Measurements from ENCODE around the gene HRH2.
A peak's percentile ranks its signal among the peaks of the same experiment; 100 is the strongest.

Gene HRH2

DNA sequence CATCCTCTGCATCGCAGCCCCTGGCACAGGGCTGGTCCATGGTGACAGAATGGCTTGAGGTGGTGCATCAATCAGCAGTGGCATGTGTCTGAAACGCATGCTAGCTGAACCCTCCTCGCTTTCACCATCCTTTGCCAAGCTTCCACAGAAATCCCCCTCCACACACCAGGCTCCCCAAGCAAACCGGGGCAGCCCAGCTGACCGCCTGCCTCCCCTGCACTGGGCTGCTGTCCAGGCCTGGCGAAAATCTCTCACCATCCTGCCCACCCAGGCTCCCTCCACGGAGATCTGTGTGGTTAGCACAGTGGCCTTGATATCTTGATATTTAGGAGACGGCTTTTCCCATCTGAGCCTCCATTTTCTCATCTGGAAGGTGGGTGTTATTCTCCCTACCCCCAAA is 905 bp upstream of the HRH2 start:
- H3K27ac ChIP-seq (replicated peaks): no peak overlapping the region
- TF ChIP-seq, protein P1, sequence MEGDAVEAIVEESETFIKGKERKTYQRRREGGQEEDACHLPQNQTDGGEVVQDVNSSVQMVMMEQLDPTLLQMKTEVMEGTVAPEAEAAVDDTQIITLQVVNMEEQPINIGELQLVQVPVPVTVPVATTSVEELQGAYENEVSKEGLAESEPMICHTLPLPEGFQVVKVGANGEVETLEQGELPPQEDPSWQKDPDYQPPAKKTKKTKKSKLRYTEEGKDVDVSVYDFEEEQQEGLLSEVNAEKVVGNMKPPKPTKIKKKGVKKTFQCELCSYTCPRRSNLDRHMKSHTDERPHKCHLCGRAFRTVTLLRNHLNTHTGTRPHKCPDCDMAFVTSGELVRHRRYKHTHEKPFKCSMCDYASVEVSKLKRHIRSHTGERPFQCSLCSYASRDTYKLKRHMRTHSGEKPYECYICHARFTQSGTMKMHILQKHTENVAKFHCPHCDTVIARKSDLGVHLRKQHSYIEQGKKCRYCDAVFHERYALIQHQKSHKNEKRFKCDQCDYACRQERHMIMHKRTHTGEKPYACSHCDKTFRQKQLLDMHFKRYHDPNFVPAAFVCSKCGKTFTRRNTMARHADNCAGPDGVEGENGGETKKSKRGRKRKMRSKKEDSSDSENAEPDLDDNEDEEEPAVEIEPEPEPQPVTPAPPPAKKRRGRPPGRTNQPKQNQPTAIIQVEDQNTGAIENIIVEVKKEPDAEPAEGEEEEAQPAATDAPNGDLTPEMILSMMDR (IDR thresholded peaks at IDR 0.05; ENCODE audit: insufficient read depth, low read length): no peak
- TF ChIP-seq POLR2AphosphoS5 (IDR thresholded peaks at IDR 0.05; ENCODE audit: low read depth) (no peak), GABPA (IDR thresholded peaks at IDR 0.05; ENCODE audit: low read depth) (no peak), SPI1 (IDR thresholded peaks at IDR 0.05; ENCODE audit: borderline replicate concordance, low read depth) (no peak)
- TF ChIP-seq, protein P2, sequence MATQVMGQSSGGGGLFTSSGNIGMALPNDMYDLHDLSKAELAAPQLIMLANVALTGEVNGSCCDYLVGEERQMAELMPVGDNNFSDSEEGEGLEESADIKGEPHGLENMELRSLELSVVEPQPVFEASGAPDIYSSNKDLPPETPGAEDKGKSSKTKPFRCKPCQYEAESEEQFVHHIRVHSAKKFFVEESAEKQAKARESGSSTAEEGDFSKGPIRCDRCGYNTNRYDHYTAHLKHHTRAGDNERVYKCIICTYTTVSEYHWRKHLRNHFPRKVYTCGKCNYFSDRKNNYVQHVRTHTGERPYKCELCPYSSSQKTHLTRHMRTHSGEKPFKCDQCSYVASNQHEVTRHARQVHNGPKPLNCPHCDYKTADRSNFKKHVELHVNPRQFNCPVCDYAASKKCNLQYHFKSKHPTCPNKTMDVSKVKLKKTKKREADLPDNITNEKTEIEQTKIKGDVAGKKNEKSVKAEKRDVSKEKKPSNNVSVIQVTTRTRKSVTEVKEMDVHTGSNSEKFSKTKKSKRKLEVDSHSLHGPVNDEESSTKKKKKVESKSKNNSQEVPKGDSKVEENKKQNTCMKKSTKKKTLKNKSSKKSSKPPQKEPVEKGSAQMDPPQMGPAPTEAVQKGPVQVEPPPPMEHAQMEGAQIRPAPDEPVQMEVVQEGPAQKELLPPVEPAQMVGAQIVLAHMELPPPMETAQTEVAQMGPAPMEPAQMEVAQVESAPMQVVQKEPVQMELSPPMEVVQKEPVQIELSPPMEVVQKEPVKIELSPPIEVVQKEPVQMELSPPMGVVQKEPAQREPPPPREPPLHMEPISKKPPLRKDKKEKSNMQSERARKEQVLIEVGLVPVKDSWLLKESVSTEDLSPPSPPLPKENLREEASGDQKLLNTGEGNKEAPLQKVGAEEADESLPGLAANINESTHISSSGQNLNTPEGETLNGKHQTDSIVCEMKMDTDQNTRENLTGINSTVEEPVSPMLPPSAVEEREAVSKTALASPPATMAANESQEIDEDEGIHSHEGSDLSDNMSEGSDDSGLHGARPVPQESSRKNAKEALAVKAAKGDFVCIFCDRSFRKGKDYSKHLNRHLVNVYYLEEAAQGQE (IDR thresholded peaks at IDR 0.05; ENCODE audit: insufficient replicate concordance, low read depth): no peak
- H3K27me3 ChIP-seq (ENCODE audit: insufficient read depth, poor library complexity, severe bottlenecking): no peaks in the 10 kb centered on the region
- no peak overlapping the region for H3K4me3 ChIP-seq (replicated peaks; ENCODE audit: insufficient read depth, low read length)
- no peak for DNase-seq (ENCODE audit: low read depth in 1 of 2, low spot score in 1 of 2)

DNA sequence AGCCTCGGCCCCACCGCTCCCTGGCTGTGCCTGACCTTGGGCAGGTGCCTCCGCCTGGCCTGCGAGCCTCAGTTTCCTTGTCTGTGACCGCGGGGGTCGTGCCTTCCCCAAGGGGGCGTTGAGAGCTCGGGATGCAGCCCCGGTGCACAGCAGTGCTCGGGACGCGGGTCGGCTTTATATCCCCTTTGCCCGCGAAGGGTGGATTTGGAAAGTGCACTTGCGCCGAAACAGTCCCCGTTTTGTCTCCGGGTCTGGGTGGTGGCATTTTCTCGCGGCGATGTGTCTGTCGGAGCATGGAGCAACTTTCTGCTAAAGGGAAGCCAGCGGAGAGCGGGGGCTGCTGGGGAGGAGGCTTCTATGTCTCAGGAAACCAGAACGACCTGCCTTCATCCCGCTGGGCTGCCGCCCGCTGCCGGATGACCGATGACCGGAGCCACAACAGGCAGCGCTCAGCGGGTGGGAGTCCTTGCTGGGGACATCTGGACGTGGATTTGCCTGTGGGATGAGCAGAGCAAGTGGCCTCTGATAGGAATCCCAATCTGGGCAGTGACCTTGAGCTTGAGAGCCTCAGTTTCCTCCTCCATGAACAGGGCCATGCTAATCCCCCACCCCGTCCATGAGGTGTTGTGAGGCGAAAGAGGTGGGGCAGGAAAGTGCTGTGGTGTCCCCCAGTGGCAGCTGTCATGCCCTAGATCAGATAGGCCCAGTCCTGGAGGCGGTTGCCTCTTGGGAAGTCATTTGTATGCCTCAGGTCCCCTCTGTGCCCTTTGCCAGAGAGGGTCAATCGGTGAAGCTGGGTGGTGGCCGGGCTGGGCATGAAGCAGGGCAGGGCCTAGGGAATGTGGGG is 651 bp downstream of the HRH2 start:
- TF ChIP-seq, protein P1 (IDR thresholded peaks at IDR 0.05; ENCODE audit: insufficient read depth, low read length): no peak
- TF ChIP-seq POLR2AphosphoS5 (IDR thresholded peaks at IDR 0.05; ENCODE audit: low read depth): no peak
- TF ChIP-seq GABPA (IDR thresholded peaks at IDR 0.05; ENCODE audit: low read depth): no peak
- no peak for TF ChIP-seq SPI1 (IDR thresholded peaks at IDR 0.05; ENCODE audit: borderline replicate concordance, low read depth)
- TF ChIP-seq, protein P2 (IDR thresholded peaks at IDR 0.05; ENCODE audit: insufficient replicate concordance, low read depth): no peak
- Histone ChIP-seq H3K27ac (replicated peaks) (peak overlapping the region; percentile 78), H3K4me3 (replicated peaks; ENCODE audit: insufficient read depth, low read length) (peak overlapping the region; percentile 91), H3K27me3 (ENCODE audit: insufficient read depth, poor library complexity, severe bottlenecking) (no peaks in the 10 kb centered on the region)
- peak in 1 of 2 experiments; percentile 62 for DNase-seq (ENCODE audit: low read depth in 1 of 2, low spot score in 1 of 2)

DNA sequence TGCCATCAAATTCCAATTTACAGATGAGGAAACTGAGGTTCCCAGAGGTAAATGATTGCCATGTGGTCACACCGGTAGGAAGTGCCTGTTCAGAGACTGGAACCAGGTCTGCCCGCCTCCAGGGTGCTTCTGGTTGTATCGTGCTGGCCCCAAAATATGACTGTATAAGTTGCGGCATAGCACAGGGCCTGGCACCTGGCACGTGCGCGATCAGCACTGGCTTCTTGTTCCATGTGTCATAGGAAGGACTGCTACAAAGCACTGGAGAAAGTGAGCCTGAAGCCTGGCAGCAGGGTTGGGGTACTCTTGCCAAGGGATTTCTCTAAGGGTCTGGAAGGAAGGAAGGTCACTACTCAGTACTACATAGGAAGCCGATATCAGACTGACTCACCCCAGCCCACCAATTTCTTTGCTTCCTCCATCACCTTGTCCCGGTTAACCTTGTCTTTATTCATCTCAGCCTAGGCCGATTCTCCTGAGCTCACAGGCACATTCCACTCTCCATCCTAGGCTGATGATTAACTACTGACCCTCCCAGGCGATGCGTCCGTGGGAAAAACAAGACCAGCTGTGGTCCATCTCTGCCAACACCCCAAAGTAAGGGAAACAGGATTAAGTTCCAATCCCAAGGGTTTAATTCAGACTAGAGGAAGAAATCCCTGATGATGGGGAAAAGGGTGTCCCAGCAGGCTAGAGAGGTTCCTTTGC is 1.8 kb downstream of the HRH2 start:
- no peak for DNase-seq (ENCODE audit: low read depth in 1 of 2, low spot score in 1 of 2)
- H3K27me3 ChIP-seq (ENCODE audit: insufficient read depth, poor library complexity, severe bottlenecking): no peaks in the 10 kb centered on the region
- TF ChIP-seq POLR2AphosphoS5 (IDR thresholded peaks at IDR 0.05; ENCODE audit: low read depth) (no peak), SPI1 (IDR thresholded peaks at IDR 0.05; ENCODE audit: borderline replicate concordance, low read depth) (no peak), GABPA (IDR thresholded peaks at IDR 0.05; ENCODE audit: low read depth) (no peak)
- TF ChIP-seq, protein P1 (IDR thresholded peaks at IDR 0.05; ENCODE audit: insufficient read depth, low read length): no peak
- TF ChIP-seq, protein P2 (IDR thresholded peaks at IDR 0.05; ENCODE audit: insufficient replicate concordance, low read depth): no peak
- peak overlapping the region; percentile 91 for H3K4me3 ChIP-seq (replicated peaks; ENCODE audit: insufficient read depth, low read length)
- H3K27ac ChIP-seq (replicated peaks): no peak overlapping the region

Data from HL-60 (cell line).